ENCODE data around the gene LEMD2. TPM values are rescaled to one million over a fixed set of nuclear protein-coding genes. Genes with fewer than 3 reads are reported as not detected.

The LEMD2 gene
- total RNA-seq, 1 experiment from 2014 or later, result 91.8 TPM

GRCh38 chr6:33813990-33814985 lies 25.4 kb upstream of the LEMD2 start:
- H3K4me1 Mint-ChIP-seq, result peaks cover 70 to 85% of the 10 kb centered on the region in 2 experiments
- no peak overlapping the region for H2AK5ac ChIP-seq (ENCODE audit: insufficient read length, low read length)
- H3K56ac ChIP-seq (ENCODE audit: insufficient read length, low read depth, low read length), result no peak overlapping the region
- no peak overlapping the region for H2BK20ac ChIP-seq (ENCODE audit: low read depth, low read length, poor library complexity, severe bottlenecking)
- no peak overlapping the region for H2BK12ac ChIP-seq (ENCODE audit: insufficient read length, low read depth, low read length)
- H2BK120ac ChIP-seq (ENCODE audit: low read depth, low read length, poor library complexity, severe bottlenecking), result no peak overlapping the region
- no peak for DNase-seq
- H2BK15ac ChIP-seq (ENCODE audit: low read depth, low read length), result no peak overlapping the region
- H4K91ac ChIP-seq (ENCODE audit: insufficient read length, low read depth, low read length), result no peak overlapping the region
- H3K4ac ChIP-seq (ENCODE audit: low read depth, low read length), result no peak overlapping the region
- no peak overlapping the region for H3K18ac ChIP-seq (ENCODE audit: insufficient read length, low read depth, low read length)
- no peak overlapping the region for H3K27ac ChIP-seq (ENCODE audit: insufficient read length, low read depth, low read length)
- no peak overlapping the region for H4K8ac ChIP-seq (replicated peaks; ENCODE audit: insufficient read length, low read depth, low read length)
- H2AFZ ChIP-seq (ENCODE audit: low read length), result no peak overlapping the region
- no peak overlapping the region for H3T11ph ChIP-seq (ENCODE audit: low read length)
- 0 out of 3 replicates have a peak, but pooled peaks have one; percentile 13 for TF ChIP-seq CTCF (conservative IDR thresholded peaks at IDR 0.05)
- no peaks in the 10 kb centered on the region for H3K23me2 ChIP-seq (ENCODE audit: insufficient read length, low read depth, low read length, poor library complexity, severe bottlenecking)
- H3K27me3 Mint-ChIP-seq (ENCODE audit: low read depth), result no peaks in the 10 kb centered on the region; the same call in 1 of the 2 replicates
- no peak overlapping the region for H3K23ac ChIP-seq (ENCODE audit: insufficient read length, low read depth, low read length)
- no peaks in the 10 kb centered on the region for H3K27me3 ChIP-seq (ENCODE audit: insufficient read depth, low read length)
- no peak overlapping the region for H2BK5ac ChIP-seq (ENCODE audit: insufficient read length, low read length)
- H3K4me2 ChIP-seq (ENCODE audit: insufficient read depth, insufficient read length, low read length), result no peak overlapping the region
- H4K20me1 ChIP-seq (ENCODE audit: control insufficient read depth, insufficient read depth, insufficient read length), result no peaks in the 10 kb centered on the region
- no peak overlapping the region for H3K14ac ChIP-seq (ENCODE audit: insufficient read depth, low read length)
- H3K27ac Mint-ChIP-seq, result peak overlapping the region in 2 of 3 experiments; percentile 94 to 95; a peak in 4 of 7 replicates
- no peaks in the 10 kb centered on the region for H3K79me2 ChIP-seq (ENCODE audit: insufficient read depth, low read length)
- H3K36me3 Mint-ChIP-seq (ENCODE audit: insufficient read depth in 1 of 3, low read depth in 3 of 3), result no peaks in the 10 kb centered on the region
- no peaks in the 10 kb centered on the region for H3K79me1 ChIP-seq (ENCODE audit: insufficient read depth, low read depth, low read length, poor library complexity, severe bottlenecking)
- H3K9me3 Mint-ChIP-seq, result no peaks in the 10 kb centered on the region; a peak in 2 of 5 replicates
- H4K5ac ChIP-seq (ENCODE audit: insufficient read length, low read depth, low read length), result no peak overlapping the region
- no peak overlapping the region for H3K4me3 Mint-ChIP-seq
- WGBS (ENCODE audit: extremely low coverage, insufficient read length, low lambda C conversion rate), result no CpG with 5 or more reads among the region's 19 CpGs
- H3K4me1 ChIP-seq (ENCODE audit: insufficient read depth, low read length), result peaks cover 13% of the 10 kb centered on the region; the same call in 1 of the 2 replicates
- no peak overlapping the region for H3K9ac ChIP-seq (ENCODE audit: extremely low read depth, insufficient read length, low read length)
- H3K9me3 ChIP-seq (ENCODE audit: control insufficient read depth, low read depth, low read length), result no peaks in the 10 kb centered on the region
